Measurements from ENCODE around the gene ACADSB. TPM values are rescaled to one million over a fixed set of nuclear protein-coding genes. Genes with fewer than 3 reads are reported as not detected.

Gene ACADSB
- polyA plus RNA-seq, 1 of the 3 experiments (the other 2 are of a cell fraction) = 5.9 TPM

GRCh38 chr10:122998934-122999333 is 9.9 kb upstream of the ACADSB start:
- Histone ChIP-seq H4K20me1 (ENCODE audit: insufficient read depth) (no peaks in the 10 kb centered on the region), H3K4me1 (ENCODE audit: control insufficient read depth in 1 of 2, insufficient read depth in 2 of 2, low read depth in 1 of 2, low read length in 1 of 2) (no peaks in the 10 kb centered on the region)
- CTCF ChIA-PET = interaction anchor here (1.3 to 4.1 kb wide), 2 partner anchors 9 to 18 kb away, joined by 5 to 18 read pairs; partner anchors contain the start of genes IKZF5 and PSTK

More at GRCh38 chr10:122998934-122999333, 9.9 kb upstream of the ACADSB start:
- no peak for DNase-seq
- no peaks in the 10 kb centered on the region for H3K9me3 ChIP-seq
- no peaks in the 10 kb centered on the region for H3K9me2 ChIP-seq
- no peak overlapping the region for H2AFZ ChIP-seq (ENCODE audit: low read depth)
- H3K4me3 ChIP-seq (ENCODE audit: low read depth in 2 of 2, low read length in 1 of 2) = no peak overlapping the region
- no peak overlapping the region for H3K27ac ChIP-seq (ENCODE audit: low read depth in 2 of 2, low read length in 1 of 2)
- no peaks in the 10 kb centered on the region for H3K27me3 ChIP-seq (ENCODE audit: insufficient read depth)
- peaks cover 31 to 37% of the 10 kb centered on the region in 2 experiments for H3K36me3 ChIP-seq (replicated peaks in 1 of 2; ENCODE audit: control insufficient read depth in 1 of 2, insufficient read depth in 2 of 2, low read length in 1 of 2)
- no peak for TF ChIP-seq RFX5 (IDR thresholded peaks at IDR 0.05; ENCODE audit: low read length)
- no peak for TF ChIP-seq PBX3 (IDR thresholded peaks at IDR 0.05)
- no peak for TF ChIP-seq SMC3 (IDR thresholded peaks at IDR 0.05; ENCODE audit: low read depth, low read length)
- no peak for TF ChIP-seq RCOR1 (IDR thresholded peaks at IDR 0.05; ENCODE audit: low read length)
- no peak for TF ChIP-seq TEAD4 (IDR thresholded peaks at IDR 0.05; ENCODE audit: borderline replicate concordance, insufficient read depth)
- TF ChIP-seq USF1 (IDR thresholded peaks at IDR 0.05; ENCODE audit: borderline replicate concordance, low read depth) = no peak
- TF ChIP-seq EP300 (IDR thresholded peaks at IDR 0.05; ENCODE audit: borderline replicate concordance in 1 of 2, low read depth in 1 of 2, low read length in 1 of 2) = no peak
- no peak for TF ChIP-seq SIN3A (IDR thresholded peaks at IDR 0.05; ENCODE audit: borderline replicate concordance, low read depth, low read length)
- TF ChIP-seq GABPA (IDR thresholded peaks at IDR 0.05; ENCODE audit: low read depth) = no peak
- no peak for TF ChIP-seq NFIC (IDR thresholded peaks at IDR 0.05; ENCODE audit: borderline replicate concordance)
- no peak for TF ChIP-seq TCF12 (IDR thresholded peaks at IDR 0.05)
- no peak for TF ChIP-seq MAX (IDR thresholded peaks at IDR 0.05; ENCODE audit: low read depth)
- TF ChIP-seq IRF3 (IDR thresholded peaks at IDR 0.05; ENCODE audit: low read depth, low read length) = no peak
- no peak for TF ChIP-seq ZBTB33 (IDR thresholded peaks at IDR 0.05; ENCODE audit: borderline replicate concordance, low read depth)
- TF ChIP-seq CTCF (IDR thresholded peaks at IDR 0.05) = no peak
- TF ChIP-seq GATA2 (CRISPR knock-in tag; IDR thresholded peaks at IDR 0.05) = no peak
- TF ChIP-seq POLR2AphosphoS5 (IDR thresholded peaks at IDR 0.05; ENCODE audit: low read depth, low read length) = no peak
- TF ChIP-seq FOSL2 (IDR thresholded peaks at IDR 0.05; ENCODE audit: borderline replicate concordance, low read depth) = no peak
- no peak for TF ChIP-seq TAF1 (IDR thresholded peaks at IDR 0.05; ENCODE audit: borderline replicate concordance, low read depth, low read length)
- TF ChIP-seq MXI1 (IDR thresholded peaks at IDR 0.05; ENCODE audit: low read depth, low read length) = no peak
- 96% methylated on average over 3 of the region's 3 CpGs for WGBS (ENCODE audit: low lambda C conversion rate)
- H3K79me2 ChIP-seq (ENCODE audit: insufficient read depth) = peaks cover 54% of the 10 kb centered on the region
- H3F3A ChIP-seq (replicated peaks; ENCODE audit: insufficient read depth) = no peaks in the 10 kb centered on the region
- H3K9ac ChIP-seq = no peak overlapping the region
- no peak overlapping the region for H3K4me2 ChIP-seq
- POLR2A ChIA-PET = no interaction called here

Measured in SK-N-SH (cell line).